ENCODE results near the gene GNPTAB. TPM values are rescaled to one million over a fixed set of nuclear protein-coding genes. Genes with fewer than 3 reads are reported as not detected.
A peak's percentile ranks its signal among the peaks of the same experiment; 100 is the strongest.

Gene GNPTAB
- total RNA-seq, 2 experiments from 2014 or later: 38.9 to 66.5 TPM

DNA sequence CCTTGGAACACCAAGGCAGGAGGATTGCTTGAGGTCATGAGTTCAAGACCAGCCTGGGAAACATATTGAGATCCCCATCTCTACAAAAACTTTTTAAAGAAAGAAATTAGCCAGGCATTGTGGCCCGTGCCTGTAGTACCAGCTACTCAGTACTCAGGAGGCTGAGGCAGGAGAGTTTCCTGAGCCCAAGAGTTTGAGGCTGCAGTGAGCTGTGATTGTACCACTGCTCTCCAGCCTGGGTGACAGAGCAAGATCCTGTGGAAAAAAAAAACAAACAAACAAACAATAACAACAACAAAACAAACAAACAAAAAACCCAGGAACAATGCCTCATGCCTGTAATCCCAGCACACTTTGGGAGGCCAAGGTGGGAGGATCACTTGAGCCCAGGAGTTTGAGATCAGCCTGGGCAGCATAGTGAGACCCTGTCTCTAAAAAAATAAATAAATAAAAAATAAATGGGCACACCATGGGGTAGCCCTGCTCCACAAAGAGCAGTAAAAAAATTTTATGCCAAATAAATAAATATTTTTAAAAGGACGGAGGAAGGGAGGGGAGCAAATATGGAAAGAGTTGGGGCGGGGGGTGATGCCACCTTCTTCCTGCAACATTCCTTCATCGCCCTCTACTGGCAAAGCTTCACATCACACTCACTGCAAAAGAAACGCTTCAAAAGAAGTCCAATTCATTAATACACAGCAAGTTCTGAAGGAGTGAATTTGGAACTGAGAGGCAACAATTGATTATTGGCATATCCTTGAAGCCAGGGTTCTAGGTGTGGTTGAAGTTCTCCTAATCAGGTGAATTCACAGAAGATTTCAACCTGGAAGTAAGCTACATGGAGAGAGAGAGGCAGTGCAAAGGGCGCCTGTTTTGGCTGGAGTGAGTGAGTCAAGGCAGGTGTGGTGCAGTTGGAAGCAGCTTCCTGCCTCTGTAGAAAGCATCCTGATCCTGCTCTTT is 8.8 kb upstream of the GNPTAB start:
- intact Hi-C loops (cut with micrococcal nuclease; ENCODE audit: unreplicated experiment): loop anchor here (1.0 to 5.0 kb wide), 4 partner anchors 66 to 425 kb away; no protein-coding TSS in a partner anchor
- DNase-seq (ENCODE audit: low spot score): peak; percentile 75
- no peak for TF ChIP-seq EZH2phosphoT487 (IDR thresholded peaks at IDR 0.05; ENCODE audit: borderline replicate concordance, low read depth, low read length)
- TF ChIP-seq, protein P1, sequence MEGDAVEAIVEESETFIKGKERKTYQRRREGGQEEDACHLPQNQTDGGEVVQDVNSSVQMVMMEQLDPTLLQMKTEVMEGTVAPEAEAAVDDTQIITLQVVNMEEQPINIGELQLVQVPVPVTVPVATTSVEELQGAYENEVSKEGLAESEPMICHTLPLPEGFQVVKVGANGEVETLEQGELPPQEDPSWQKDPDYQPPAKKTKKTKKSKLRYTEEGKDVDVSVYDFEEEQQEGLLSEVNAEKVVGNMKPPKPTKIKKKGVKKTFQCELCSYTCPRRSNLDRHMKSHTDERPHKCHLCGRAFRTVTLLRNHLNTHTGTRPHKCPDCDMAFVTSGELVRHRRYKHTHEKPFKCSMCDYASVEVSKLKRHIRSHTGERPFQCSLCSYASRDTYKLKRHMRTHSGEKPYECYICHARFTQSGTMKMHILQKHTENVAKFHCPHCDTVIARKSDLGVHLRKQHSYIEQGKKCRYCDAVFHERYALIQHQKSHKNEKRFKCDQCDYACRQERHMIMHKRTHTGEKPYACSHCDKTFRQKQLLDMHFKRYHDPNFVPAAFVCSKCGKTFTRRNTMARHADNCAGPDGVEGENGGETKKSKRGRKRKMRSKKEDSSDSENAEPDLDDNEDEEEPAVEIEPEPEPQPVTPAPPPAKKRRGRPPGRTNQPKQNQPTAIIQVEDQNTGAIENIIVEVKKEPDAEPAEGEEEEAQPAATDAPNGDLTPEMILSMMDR (conservative IDR thresholded peaks at IDR 0.05; ENCODE audit: low read length): peak; percentile 93
- H3K9me3 ChIP-seq (ENCODE audit: low read length): no peaks in the 10 kb centered on the region
- no TSS peak for BruUV-seq (replicated peaks)
- no peak overlapping the region for H3K4me3 ChIP-seq (ENCODE audit: low read depth, low read length, poor library complexity, severe bottlenecking)
- H4K20me1 ChIP-seq (ENCODE audit: insufficient read depth, low read length): no peaks in the 10 kb centered on the region
- CTCF ChIA-PET (ENCODE audit: unreplicated experiment): interaction anchor here (0.7 to 2.0 kb wide), 4 partner anchors 8 to 66 kb away, joined by 3 to 7 read pairs (median 4); partner anchors contain the start of gene GNPTAB
- H3K4me2 ChIP-seq (ENCODE audit: low read length): peak overlapping the region; percentile 74
- POLR2A ChIA-PET: interaction anchor here (0.6 to 3.5 kb wide), 15 partner anchors 10 to 434 kb away, joined by 3 to 24 read pairs (median 4); partner anchors contain the start of gene GNPTAB
- H3K36me3 ChIP-seq (ENCODE audit: insufficient read depth, low read length): no peaks in the 10 kb centered on the region
- H3K79me2 ChIP-seq (ENCODE audit: insufficient read depth, low read depth, low read length): no peaks in the 10 kb centered on the region
- H3K9me2 ChIP-seq (ENCODE audit: insufficient read depth, low read length): no peaks in the 10 kb centered on the region
- H3K4me1 ChIP-seq (ENCODE audit: insufficient read depth, low read length, poor library complexity, severe bottlenecking): peaks cover 28% of the 10 kb centered on the region
- H2AFZ ChIP-seq (ENCODE audit: low read length): peak overlapping the region; percentile 70; the same call in 1 of the 2 replicates
- H3K27ac ChIP-seq (ENCODE audit: low read depth, low read length, poor library complexity, severe bottlenecking): peak overlapping the region; percentile 43

DNA sequence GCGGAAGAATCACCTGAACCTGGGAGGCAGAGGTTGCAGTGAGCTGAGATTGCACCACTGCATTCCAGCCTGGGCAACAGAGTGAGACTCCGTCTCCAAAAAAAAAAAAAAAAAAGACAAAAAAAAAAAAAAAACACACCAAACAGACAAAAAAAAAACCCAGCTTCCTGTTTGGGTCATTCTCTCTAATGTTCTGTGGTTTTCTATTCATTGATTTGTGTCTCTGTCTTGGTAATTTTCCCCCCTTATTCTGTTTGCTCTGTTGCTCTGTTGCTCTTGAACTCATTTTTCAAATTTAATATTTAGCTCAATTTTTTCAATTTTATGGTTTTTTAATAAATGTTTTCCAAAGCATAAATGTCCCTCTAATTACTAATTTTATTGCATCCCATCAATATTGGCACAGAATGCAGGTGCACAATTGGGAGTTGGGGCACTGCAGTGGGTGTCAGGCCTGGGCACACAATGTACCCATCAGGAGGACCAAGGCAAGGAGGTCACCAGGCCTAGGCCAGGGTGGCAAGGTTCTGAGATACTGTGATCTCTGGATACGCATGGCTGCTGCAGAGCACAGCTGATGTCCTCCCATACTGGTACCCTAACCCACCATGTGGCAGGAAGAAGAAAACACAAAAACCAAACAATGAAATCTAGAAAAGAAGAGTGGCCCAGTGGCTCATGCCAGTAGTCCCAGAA is 8.0 kb upstream of the GNPTAB start:
- POLR2A ChIA-PET: interaction anchor here (0.6 to 3.5 kb wide), 19 partner anchors 9 to 430 kb away, joined by 3 to 24 read pairs (median 4); partner anchors contain the start of gene GNPTAB
- H3K79me2 ChIP-seq (ENCODE audit: insufficient read depth, low read depth, low read length): no peaks in the 10 kb centered on the region
- H3K9me2 ChIP-seq (ENCODE audit: insufficient read depth, low read length): no peaks in the 10 kb centered on the region
- no peaks in the 10 kb centered on the region for H4K20me1 ChIP-seq (ENCODE audit: insufficient read depth, low read length)
- peak overlapping the region; percentile 43 for H3K27ac ChIP-seq (ENCODE audit: low read depth, low read length, poor library complexity, severe bottlenecking)
- intact Hi-C loops (cut with micrococcal nuclease; ENCODE audit: unreplicated experiment): loop anchor here (1.0 to 5.0 kb wide), 4 partner anchors 65 to 424 kb away; no protein-coding TSS in a partner anchor
- BruUV-seq (replicated peaks): no TSS peak
- CTCF ChIA-PET (ENCODE audit: unreplicated experiment): interaction anchor here (1.7 kb wide), 1 partner anchor 8 kb away, joined by 4 read pairs; the partner anchor contains the start of gene GNPTAB
- no peaks in the 10 kb centered on the region for H3K36me3 ChIP-seq (ENCODE audit: insufficient read depth, low read length)
- H3K4me1 ChIP-seq (ENCODE audit: insufficient read depth, low read length, poor library complexity, severe bottlenecking): peaks cover 28% of the 10 kb centered on the region
- no peaks in the 10 kb centered on the region for H3K9me3 ChIP-seq (ENCODE audit: low read length)
- peak overlapping the region; percentile 26 for H3K4me3 ChIP-seq (ENCODE audit: low read depth, low read length, poor library complexity, severe bottlenecking)
- peak overlapping the region; percentile 74 for H3K4me2 ChIP-seq (ENCODE audit: low read length)
- DNase-seq (ENCODE audit: low spot score): peak; percentile 69
- TF ChIP-seq EZH2phosphoT487 (IDR thresholded peaks at IDR 0.05; ENCODE audit: borderline replicate concordance, low read depth, low read length): no peak
- TF ChIP-seq, protein P1 (conservative IDR thresholded peaks at IDR 0.05; ENCODE audit: low read length): peak; percentile 22; the same call in 1 of the 2 replicates
- H2AFZ ChIP-seq (ENCODE audit: low read length): peak overlapping the region; percentile 70; the same call in 1 of the 2 replicates
